ENCODE data around the gene SLC47A1. TPM values are rescaled to one million over a fixed set of nuclear protein-coding genes. Genes with fewer than 3 reads are reported as not detected.

The SLC47A1 gene
- total and polyA plus RNA-seq, 2 experiments from 2014 or later, result 0.76 to 7.0 TPM

- WGBS, 2 experiments (ENCODE audit: low coverage in 1 of 2, low lambda C conversion rate in 2 of 2, missing lambda C conversion rate in 2 of 2), result 75 to 82% methylated on average over 10 of the region's 10 CpGs
- H3K9me3 ChIP-seq (ENCODE audit: low read depth), result no peaks in the 10 kb centered on the region
These were observed 6.2 kb downstream of the SLC47A1 start for GRCh38 chr17:19539841-19540311.

GRCh38 chr17:19540706-19541370, 7.2 kb downstream of the SLC47A1 start:
- WGBS, 2 experiments (ENCODE audit: low coverage in 1 of 2, low lambda C conversion rate in 2 of 2, missing lambda C conversion rate in 2 of 2), result 86 to 91% methylated on average over 13 of the region's 13 CpGs
- in situ Hi-C loops (cut with MboI), result no loop called here
- Histone ChIP-seq H3K9me3 (ENCODE audit: low read depth) (no peaks in the 10 kb centered on the region), H3K9me2 (ENCODE audit: insufficient read depth) (no peaks in the 10 kb centered on the region), H3K4me1 (ENCODE audit: insufficient read depth) (no peaks in the 10 kb centered on the region), H2AFZ (no peak overlapping the region), H3K9ac (no peak overlapping the region), H3K27ac (no peak overlapping the region), H3F3A (ENCODE audit: insufficient read depth) (no peaks in the 10 kb centered on the region), H3K27me3 (replicated peaks; ENCODE audit: insufficient read depth) (no peaks in the 10 kb centered on the region), H3K79me2 (ENCODE audit: insufficient read depth) (no peaks in the 10 kb centered on the region), H3K4me3 (no peak overlapping the region), H4K20me1 (ENCODE audit: insufficient read depth) (no peaks in the 10 kb centered on the region), H3K4me2 (ENCODE audit: unreplicated experiment) (no peak overlapping the region), H3K36me3 (ENCODE audit: low read depth) (no peaks in the 10 kb centered on the region)
- TF ChIP-seq EZH2 (IDR thresholded peaks at IDR 0.05; ENCODE audit: insufficient read depth, poor library complexity, severe bottlenecking) (no peak), EZH2phosphoT487 (IDR thresholded peaks at IDR 0.05; ENCODE audit: insufficient read depth, low read depth) (no peak)
- no peak for DNase-seq

More at GRCh38 chr17:19539841-19540311, 6.2 kb downstream of the SLC47A1 start:
- H3K79me2 ChIP-seq (ENCODE audit: insufficient read depth), result no peaks in the 10 kb centered on the region
- no peak for DNase-seq
- H3K27ac ChIP-seq, result no peak overlapping the region
- H3K9ac ChIP-seq, result no peak overlapping the region
- H2AFZ ChIP-seq, result no peak overlapping the region
- no peaks in the 10 kb centered on the region for H3K9me2 ChIP-seq (ENCODE audit: insufficient read depth)
- no peaks in the 10 kb centered on the region for H3K36me3 ChIP-seq (ENCODE audit: low read depth)
- H3K4me3 ChIP-seq, result no peak overlapping the region
- H3K4me1 ChIP-seq (ENCODE audit: insufficient read depth), result no peaks in the 10 kb centered on the region
- no peaks in the 10 kb centered on the region for H3F3A ChIP-seq (ENCODE audit: insufficient read depth)
- in situ Hi-C loops (cut with MboI), result no loop called here
- TF ChIP-seq EZH2 (IDR thresholded peaks at IDR 0.05; ENCODE audit: insufficient read depth, poor library complexity, severe bottlenecking), result no peak
- no peak for TF ChIP-seq EZH2phosphoT487 (IDR thresholded peaks at IDR 0.05; ENCODE audit: insufficient read depth, low read depth)
- no peak overlapping the region for H3K4me2 ChIP-seq (ENCODE audit: unreplicated experiment)
- H4K20me1 ChIP-seq (ENCODE audit: insufficient read depth), result no peaks in the 10 kb centered on the region
- H3K27me3 ChIP-seq (replicated peaks; ENCODE audit: insufficient read depth), result no peaks in the 10 kb centered on the region

GRCh38 chr17:19541445-19541844, 7.8 kb downstream of the SLC47A1 start:
- no peak for DNase-seq
- no peaks in the 10 kb centered on the region for H3K4me1 ChIP-seq (ENCODE audit: insufficient read depth)
- H3K27ac ChIP-seq, result no peak overlapping the region
- H3K4me3 ChIP-seq, result no peak overlapping the region
- TF ChIP-seq EZH2 (IDR thresholded peaks at IDR 0.05; ENCODE audit: insufficient read depth, poor library complexity, severe bottlenecking) (no peak), EZH2phosphoT487 (IDR thresholded peaks at IDR 0.05; ENCODE audit: insufficient read depth, low read depth) (no peak)
- no peaks in the 10 kb centered on the region for H3K27me3 ChIP-seq (replicated peaks; ENCODE audit: insufficient read depth)
- no peak overlapping the region for H3K9ac ChIP-seq
- H4K20me1 ChIP-seq (ENCODE audit: insufficient read depth), result no peaks in the 10 kb centered on the region
- H2AFZ ChIP-seq, result no peak overlapping the region
- no peaks in the 10 kb centered on the region for H3K79me2 ChIP-seq (ENCODE audit: insufficient read depth)
- H3K9me3 ChIP-seq (ENCODE audit: low read depth), result no peaks in the 10 kb centered on the region
- no peaks in the 10 kb centered on the region for H3K9me2 ChIP-seq (ENCODE audit: insufficient read depth)
- H3K4me2 ChIP-seq (ENCODE audit: unreplicated experiment), result no peak overlapping the region
- H3F3A ChIP-seq (ENCODE audit: insufficient read depth), result no peaks in the 10 kb centered on the region
- WGBS, 2 experiments (ENCODE audit: low coverage in 1 of 2, low lambda C conversion rate in 2 of 2, missing lambda C conversion rate in 2 of 2), result 84 to 86% methylated on average over 6 of the region's 6 CpGs
- H3K36me3 ChIP-seq (ENCODE audit: low read depth), result no peaks in the 10 kb centered on the region
- in situ Hi-C loops (cut with MboI), result no loop called here

GRCh38 chr17:19542247-19542646, 8.6 kb downstream of the SLC47A1 start:
- in situ Hi-C loops (cut with MboI), result no loop called here

More at GRCh38 chr17:19542247-19542646, 8.6 kb downstream of the SLC47A1 start:
- WGBS, 2 experiments (ENCODE audit: low coverage in 1 of 2, low lambda C conversion rate in 2 of 2, missing lambda C conversion rate in 2 of 2), result 88 to 91% methylated on average over 8 of the region's 8 CpGs
- no peaks in the 10 kb centered on the region for H3K9me3 ChIP-seq (ENCODE audit: low read depth)
- no peaks in the 10 kb centered on the region for H3F3A ChIP-seq (ENCODE audit: insufficient read depth)
- H4K20me1 ChIP-seq (ENCODE audit: insufficient read depth), result no peaks in the 10 kb centered on the region
- no peak for DNase-seq
- TF ChIP-seq EZH2 (IDR thresholded peaks at IDR 0.05; ENCODE audit: insufficient read depth, poor library complexity, severe bottlenecking) (no peak), EZH2phosphoT487 (IDR thresholded peaks at IDR 0.05; ENCODE audit: insufficient read depth, low read depth) (no peak)
- H3K79me2 ChIP-seq (ENCODE audit: insufficient read depth), result no peaks in the 10 kb centered on the region
- no peak overlapping the region for H3K4me2 ChIP-seq (ENCODE audit: unreplicated experiment)
- H2AFZ ChIP-seq, result no peak overlapping the region
- no peak overlapping the region for H3K9ac ChIP-seq
- no peaks in the 10 kb centered on the region for H3K36me3 ChIP-seq (ENCODE audit: low read depth)
- no peaks in the 10 kb centered on the region for H3K27me3 ChIP-seq (replicated peaks; ENCODE audit: insufficient read depth)
- no peaks in the 10 kb centered on the region for H3K9me2 ChIP-seq (ENCODE audit: insufficient read depth)
- H3K4me3 ChIP-seq, result no peak overlapping the region
- no peaks in the 10 kb centered on the region for H3K4me1 ChIP-seq (ENCODE audit: insufficient read depth)
- H3K27ac ChIP-seq, result no peak overlapping the region

Data from GM23248 (cell line).